Erythroblast (primary cell): Measurements from ENCODE around the gene TBX6.
A peak's percentile ranks its signal among the peaks of the same experiment; 100 is the strongest.
"Not testable (repeated sequence)": the region's sequence is repeated elsewhere in the genome, so short reads cannot be mapped to it uniquely, and the experiment has no call there.

Experiments used
- DNase-seq, 2 experiments: peaks; one replicate each; lab custom pipeline; 2025; lab: John Stamatoyannopoulos, UW
- GATA1 ChIP-seq: IDR thresholded peaks from 2 replicates; pipeline ENCODE4 v1.6.1; 2011; ENCODE audit warnings: low read depth, mild to moderate bottlenecking, control low read depth, low read length, moderate library complexity
- POLR2A ChIP-seq: IDR thresholded peaks from 2 replicates; pipeline ENCODE4 v1.6.1; 2011; ENCODE audit warnings: mild to moderate bottlenecking, low read length

TBX6 gene

GRCh38 chr16:30091474-30092372, at the start of gene TBX6:
TBX6 (minus strand) TSS chr16:30091924; CDS start chr16:30091193, 731 bp downstream.
- TF ChIP-seq GATA1, result no peak
- peak; percentile 67 for TF ChIP-seq POLR2A

GRCh38 chr16:30139583-30140481, 48.1 kb upstream of the TBX6 start:
- DNase-seq, result no peak
- TF ChIP-seq POLR2A (no peak), GATA1 (no peak)

More at GRCh38 chr16:30091474-30092372, at the start of gene TBX6:
- peak; percentile 93 to 96 for DNase-seq

GRCh38 chr16:30137897-30138296, 46.2 kb upstream of the TBX6 start:
- TF ChIP-seq POLR2A, result no peak
- no peak for TF ChIP-seq GATA1
- no peak for DNase-seq

DNA sequence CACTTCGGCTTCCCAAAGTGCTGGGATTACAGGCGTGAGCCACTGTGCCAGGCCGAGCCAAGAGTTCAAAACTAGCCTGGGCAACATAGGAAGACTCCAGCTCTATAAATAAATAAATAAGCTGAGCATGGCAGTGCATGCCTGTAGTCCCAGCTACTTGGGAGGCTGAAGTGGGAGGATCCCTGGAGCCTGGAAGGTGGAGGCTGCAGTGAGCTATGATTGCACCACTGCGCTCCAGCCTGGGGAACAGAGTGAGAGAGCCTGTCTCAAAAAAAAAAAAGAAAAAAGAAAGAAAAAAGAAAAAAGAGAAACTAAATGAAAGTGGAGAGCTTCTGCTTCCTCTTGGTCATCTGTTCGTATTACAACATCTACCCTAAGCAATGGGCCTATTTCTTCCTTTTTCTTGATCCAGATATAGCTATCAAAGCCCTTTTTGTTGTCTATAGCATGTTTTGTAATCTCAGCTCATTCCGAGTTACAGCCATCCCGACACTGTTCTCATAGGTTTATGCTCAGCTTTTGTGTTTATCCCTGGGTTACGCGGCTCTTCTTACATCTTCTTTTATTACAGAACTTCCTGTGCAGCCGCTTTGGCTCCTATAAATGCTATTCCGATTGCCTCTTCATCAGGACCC, 45.4 kb upstream of the TBX6 start:
- TF ChIP-seq POLR2A (no peak), GATA1 (no peak)
- no peak for DNase-seq

DNA sequence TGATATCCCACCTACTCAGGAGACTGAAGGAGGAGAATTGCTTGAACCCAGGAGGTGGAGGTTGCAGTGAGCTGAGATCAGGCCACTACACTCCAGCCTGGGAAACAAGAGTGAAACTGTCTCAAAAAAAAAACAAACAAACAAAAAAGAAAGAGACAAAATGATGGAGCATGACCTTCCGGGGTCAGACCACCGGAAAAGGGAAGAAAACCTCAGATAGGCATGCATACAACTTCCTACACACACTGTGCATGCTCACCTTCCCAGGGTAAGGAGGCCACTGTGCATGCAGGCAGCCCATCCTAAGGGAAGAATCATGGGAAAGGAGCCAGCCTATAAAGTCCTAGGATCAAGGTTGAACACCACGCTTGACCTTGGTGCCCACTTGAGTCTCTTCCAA, 40.9 kb upstream of the TBX6 start:
- TF ChIP-seq GATA1 (no peak), POLR2A (no peak)
- no peak for DNase-seq

DNA sequence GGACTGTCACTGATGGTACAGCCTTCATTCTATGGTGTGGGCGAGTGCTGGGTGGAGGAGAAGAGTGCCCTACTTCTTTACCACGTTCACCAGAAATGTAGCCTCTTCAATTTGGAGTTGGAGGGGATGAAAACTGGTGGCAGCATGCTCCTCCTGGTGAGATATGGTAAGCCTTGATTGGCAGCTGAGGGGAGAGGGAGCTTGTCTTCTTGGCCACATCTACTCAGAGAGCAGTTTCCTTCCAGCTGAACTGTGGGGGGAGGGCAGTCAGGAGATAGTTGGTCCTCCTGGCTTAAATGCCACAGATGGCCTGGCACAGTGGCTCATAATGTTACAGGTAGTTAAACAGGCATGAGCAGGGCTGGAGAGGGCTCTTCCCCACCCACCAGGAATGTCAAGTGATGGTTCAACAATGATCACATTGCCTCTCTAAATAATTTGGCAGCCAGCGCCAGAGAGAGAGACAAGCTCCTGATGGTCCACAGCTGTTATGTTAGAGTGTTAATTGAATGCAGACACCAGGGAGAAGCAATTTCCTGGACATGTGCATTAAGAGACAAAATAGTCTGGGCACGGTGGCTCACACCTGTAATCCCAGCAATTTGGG, 40.2 kb upstream of the TBX6 start:
- no peak for TF ChIP-seq GATA1
- TF ChIP-seq POLR2A, result no peak
- DNase-seq, result no peak

DNA sequence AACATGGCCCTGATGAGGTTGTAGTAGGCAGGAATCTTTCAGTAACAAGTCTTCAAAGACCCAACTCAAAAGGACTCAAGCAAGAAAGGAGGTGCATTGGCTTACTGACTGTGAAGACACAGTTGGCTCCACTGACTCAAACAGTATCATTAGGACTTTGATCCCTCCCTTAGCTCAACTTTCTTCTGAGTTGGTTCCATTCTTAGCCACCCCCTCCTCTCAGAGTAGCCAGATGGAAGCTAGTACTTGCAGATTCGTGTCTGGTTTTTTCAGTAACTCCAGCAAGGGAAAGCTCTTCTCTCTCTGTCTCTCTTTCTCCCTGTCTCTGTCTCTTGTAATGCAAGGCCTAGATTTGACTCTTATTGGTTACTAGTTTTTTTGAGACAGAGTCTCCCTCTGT, 36.3 kb upstream of the TBX6 start:
- no peak for DNase-seq
- TF ChIP-seq POLR2A (no peak), GATA1 (no peak)

DNA sequence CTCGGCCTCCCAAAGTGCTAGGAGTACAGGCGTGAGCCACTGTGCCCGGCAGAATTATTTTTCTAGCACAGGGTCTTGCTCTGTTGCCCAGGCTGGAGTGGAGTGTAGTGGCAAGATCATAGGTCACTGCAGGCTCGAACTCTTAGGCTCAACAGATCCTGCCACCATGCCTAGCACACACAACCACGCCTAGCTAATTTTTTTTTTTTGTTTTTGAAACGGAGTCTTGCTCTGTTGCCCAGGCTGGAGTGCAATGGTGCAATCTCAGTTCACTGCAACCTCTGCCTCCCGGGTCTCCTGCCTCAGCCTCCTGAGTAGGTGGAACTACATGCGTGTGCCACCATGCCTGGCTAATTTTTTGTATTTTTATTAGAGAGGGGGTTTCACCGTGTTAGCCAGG, 34.0 kb upstream of the TBX6 start:
- not testable (repeated sequence) for DNase-seq

DNA sequence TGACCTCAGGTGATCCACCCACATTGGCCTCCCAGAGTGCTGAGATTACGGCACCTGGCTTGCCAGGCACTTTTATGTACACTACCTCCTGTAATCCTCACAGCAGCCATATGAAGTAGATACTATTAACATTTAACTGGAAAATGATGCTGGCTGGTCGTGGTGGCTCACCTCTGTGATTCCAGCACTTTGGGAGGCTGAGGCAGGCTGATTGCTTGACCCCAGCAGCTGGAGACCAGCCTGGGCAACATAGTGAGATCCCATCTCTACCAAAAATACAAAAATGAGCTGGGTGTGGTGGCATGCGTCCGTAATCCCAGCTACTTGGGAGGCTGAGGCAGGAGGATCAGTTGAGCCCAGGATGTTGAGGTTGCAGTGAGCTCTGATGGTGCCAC, 33.3 kb upstream of the TBX6 start:
- DNase-seq, result no peak

GRCh38 chr16:30122604-30123160, 31.0 kb upstream of the TBX6 start:
- no peak for DNase-seq
- TF ChIP-seq POLR2A (no peak), GATA1 (no peak)

More for the DNA sequence above, 33.3 kb upstream of the TBX6 start:
- TF ChIP-seq POLR2A, result no peak
- TF ChIP-seq GATA1, result no peak

DNA sequence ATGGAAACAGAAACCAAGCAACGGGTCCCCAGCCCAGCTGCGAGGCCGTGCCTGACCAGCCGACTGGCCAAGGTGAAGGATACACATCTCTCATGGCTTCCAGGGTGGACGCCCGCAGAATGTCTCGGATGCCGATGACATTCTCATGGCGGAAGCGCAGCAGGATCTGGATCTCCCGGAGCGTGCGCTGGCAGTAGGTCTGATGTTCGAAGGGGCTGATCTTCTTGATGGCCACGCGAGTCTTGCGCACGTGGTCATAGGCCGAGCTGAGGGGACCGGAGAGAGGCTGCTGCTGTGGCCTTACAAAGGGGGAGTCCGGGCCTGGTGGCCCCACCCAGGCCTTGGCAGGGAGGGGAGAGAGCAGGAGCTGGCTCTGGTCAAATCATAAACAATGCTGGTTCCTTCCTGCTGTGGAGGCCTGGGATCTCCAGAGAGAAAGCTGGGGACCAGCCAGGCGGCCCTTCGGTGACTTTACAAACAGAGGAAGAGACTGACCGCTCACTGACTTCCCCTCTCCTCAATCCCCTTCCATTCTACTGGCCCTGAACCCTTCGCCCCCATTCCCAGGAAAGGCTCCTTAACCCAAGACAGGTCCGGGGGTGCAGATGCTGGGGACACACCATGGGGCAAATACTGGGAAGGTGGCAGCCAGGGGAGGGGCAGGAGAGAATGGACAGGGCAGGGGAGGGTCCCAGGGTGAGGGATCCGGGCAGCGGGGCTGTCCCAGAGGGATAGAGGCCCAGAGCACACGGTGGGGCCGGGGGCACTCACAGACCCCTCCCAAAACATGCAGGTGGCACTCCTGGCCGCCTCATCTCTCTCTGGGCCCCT, 30.2 kb upstream of the TBX6 start:
- no peak for DNase-seq
- TF ChIP-seq GATA1, result no peak
- no peak for TF ChIP-seq POLR2A
